ENCODE results near the gene GRK1.
A peak's percentile ranks its signal among the peaks of the same experiment; 100 is the strongest.
"Not testable (repeated sequence)": the region's sequence is repeated elsewhere in the genome, so short reads cannot be mapped to it uniquely, and the experiment has no call there.

The GRK1 gene

GRCh38 chr13:113666951-113667701 is at the start of gene GRK1:
TSS of gene GRK1 (plus strand) at chr13:113667219. CDS start at chr13:113667387, 168 bp downstream.
- no peak for DNase-seq (ENCODE audit: low read depth)

- DNase-seq (ENCODE audit: low read depth): no peak
Observed at GRCh38 chr13:113617961-113618360, 49.1 kb upstream of the GRK1 start.

- no peak for DNase-seq (ENCODE audit: low read depth)
Observed at GRCh38 chr13:113618455-113618854, 48.6 kb upstream of the GRK1 start.

- DNase-seq (ENCODE audit: low read depth): no peak
Observed at GRCh38 chr13:113620036-113620796, 46.8 kb upstream of the GRK1 start.

GRCh38 chr13:113621046-113621445 is 46.0 kb upstream of the GRK1 start:
- DNase-seq (ENCODE audit: low read depth): no peak

- DNase-seq (ENCODE audit: low read depth): peak; percentile 7
Observed at GRCh38 chr13:113621498-113621897, 45.5 kb upstream of the GRK1 start.

GRCh38 chr13:113621986-113622550 is 45.0 kb upstream of the GRK1 start:
- not testable (repeated sequence) for DNase-seq (ENCODE audit: low read depth)

- no peak for DNase-seq (ENCODE audit: low read depth)
Observed at GRCh38 chr13:113622791-113623490, 44.1 kb upstream of the GRK1 start.

GRCh38 chr13:113623491-113624234 is 43.4 kb upstream of the GRK1 start:
- DNase-seq (ENCODE audit: low read depth): no peak

- DNase-seq (ENCODE audit: low read depth): no peak
Observed at GRCh38 chr13:113624235-113624587, 42.8 kb upstream of the GRK1 start.

- DNase-seq (ENCODE audit: low read depth): not testable (repeated sequence)
Observed at GRCh38 chr13:113624640-113625304, 42.2 kb upstream of the GRK1 start.

- no peak for DNase-seq (ENCODE audit: low read depth)
Observed at GRCh38 chr13:113625965-113626721, 40.9 kb upstream of the GRK1 start.

GRCh38 chr13:113627136-113627535 is 39.9 kb upstream of the GRK1 start:
- DNase-seq (ENCODE audit: low read depth): no peak

GRCh38 chr13:113628291-113629270 is 38.4 kb upstream of the GRK1 start:
- DNase-seq (ENCODE audit: low read depth): no peak

GRCh38 chr13:113629866-113630265 is 37.2 kb upstream of the GRK1 start:
- no peak for DNase-seq (ENCODE audit: low read depth)

- DNase-seq (ENCODE audit: low read depth): no peak
Observed at GRCh38 chr13:113630296-113630695, 36.7 kb upstream of the GRK1 start.

- DNase-seq (ENCODE audit: low read depth): no peak
Observed at GRCh38 chr13:113630804-113631203, 36.2 kb upstream of the GRK1 start.

- DNase-seq (ENCODE audit: low read depth): no peak
Observed at GRCh38 chr13:113631341-113632095, 35.5 kb upstream of the GRK1 start.
